Measurements from ENCODE around the gene FCSK. TPM values are rescaled to one million over a fixed set of nuclear protein-coding genes. Genes with fewer than 3 reads are reported as not detected.

FCSK gene
- total and polyA plus RNA-seq, 2 of the 8 experiments (the other 6 are each of a cell fraction or from before 2014, with no cell fraction given): 4.6 to 5.1 TPM

DNA sequence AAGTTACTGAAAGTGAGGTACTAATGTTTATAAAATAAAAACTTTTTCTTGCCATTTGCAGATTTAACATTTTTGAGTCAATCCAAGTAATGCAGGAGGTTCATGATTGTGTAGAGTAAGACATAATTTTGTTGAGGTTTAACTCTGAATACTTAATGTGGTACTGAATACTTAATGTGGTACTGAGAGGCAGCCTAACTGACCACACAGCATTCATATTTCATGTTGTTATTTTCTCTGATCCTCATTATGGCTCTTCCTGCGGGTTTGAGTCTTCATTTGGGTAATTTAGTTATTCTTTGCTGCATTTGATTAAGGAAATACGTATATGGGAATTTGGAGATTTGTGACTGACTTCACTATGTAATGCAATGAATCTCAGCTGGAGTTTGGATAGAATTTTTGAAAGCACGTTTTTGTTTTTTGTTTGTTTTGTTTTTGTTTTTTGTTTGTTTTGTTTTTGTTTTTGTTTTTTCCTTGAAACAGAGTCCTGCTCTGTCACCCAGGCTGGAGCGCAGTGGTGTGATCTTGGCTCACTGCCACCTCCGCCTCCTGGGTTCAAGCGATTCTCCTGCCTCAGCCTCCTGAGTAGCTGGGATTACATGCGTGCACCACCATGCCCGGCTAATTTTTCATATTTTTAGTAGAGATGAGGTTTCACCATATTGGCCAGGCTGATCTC is 73.1 kb downstream of the FCSK start (continued):
- no peak for TF ChIP-seq SIN3A (conservative IDR thresholded peaks at IDR 0.05 in 1 of 2, IDR thresholded peaks at IDR 0.05 in 1 of 2; ENCODE audit: low read depth in 1 of 2, low read length in 2 of 2)
- TF ChIP-seq ATF3 (IDR thresholded peaks at IDR 0.05; ENCODE audit: insufficient read depth, low read depth, low read length): no peak
